ENCODE data around the gene UGT2B17.

The UGT2B17 gene

DNA sequence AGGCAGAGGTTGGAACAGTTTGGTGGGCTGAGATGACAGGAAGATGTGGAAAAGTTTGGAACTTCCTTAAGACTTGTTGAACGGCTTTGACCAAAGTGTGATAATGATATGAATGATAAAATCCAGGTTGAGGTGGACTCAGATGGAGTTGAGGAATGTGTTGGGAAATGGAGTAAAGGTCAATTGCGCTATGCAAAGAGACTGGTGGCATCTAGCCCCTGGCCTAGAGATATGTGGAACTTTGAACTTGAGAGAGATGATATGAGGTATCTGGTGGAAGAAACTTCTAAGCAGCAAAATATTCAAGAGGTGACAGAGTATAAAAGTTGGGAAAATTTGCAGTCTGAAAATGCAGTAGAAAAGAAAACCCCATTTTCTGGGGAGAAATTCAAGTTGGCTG, 21.4 kb upstream of the UGT2B17 start:
- no peak overlapping the region for H3K4me3 ChIP-seq (ENCODE audit: low read depth, low read length)
- TF ChIP-seq, protein P1, sequence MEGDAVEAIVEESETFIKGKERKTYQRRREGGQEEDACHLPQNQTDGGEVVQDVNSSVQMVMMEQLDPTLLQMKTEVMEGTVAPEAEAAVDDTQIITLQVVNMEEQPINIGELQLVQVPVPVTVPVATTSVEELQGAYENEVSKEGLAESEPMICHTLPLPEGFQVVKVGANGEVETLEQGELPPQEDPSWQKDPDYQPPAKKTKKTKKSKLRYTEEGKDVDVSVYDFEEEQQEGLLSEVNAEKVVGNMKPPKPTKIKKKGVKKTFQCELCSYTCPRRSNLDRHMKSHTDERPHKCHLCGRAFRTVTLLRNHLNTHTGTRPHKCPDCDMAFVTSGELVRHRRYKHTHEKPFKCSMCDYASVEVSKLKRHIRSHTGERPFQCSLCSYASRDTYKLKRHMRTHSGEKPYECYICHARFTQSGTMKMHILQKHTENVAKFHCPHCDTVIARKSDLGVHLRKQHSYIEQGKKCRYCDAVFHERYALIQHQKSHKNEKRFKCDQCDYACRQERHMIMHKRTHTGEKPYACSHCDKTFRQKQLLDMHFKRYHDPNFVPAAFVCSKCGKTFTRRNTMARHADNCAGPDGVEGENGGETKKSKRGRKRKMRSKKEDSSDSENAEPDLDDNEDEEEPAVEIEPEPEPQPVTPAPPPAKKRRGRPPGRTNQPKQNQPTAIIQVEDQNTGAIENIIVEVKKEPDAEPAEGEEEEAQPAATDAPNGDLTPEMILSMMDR (IDR thresholded peaks at IDR 0.05; ENCODE audit: low read depth, low read length, missing control alignments), result no peak
- no peak for DNase-seq (ENCODE audit: low read depth)

DNA sequence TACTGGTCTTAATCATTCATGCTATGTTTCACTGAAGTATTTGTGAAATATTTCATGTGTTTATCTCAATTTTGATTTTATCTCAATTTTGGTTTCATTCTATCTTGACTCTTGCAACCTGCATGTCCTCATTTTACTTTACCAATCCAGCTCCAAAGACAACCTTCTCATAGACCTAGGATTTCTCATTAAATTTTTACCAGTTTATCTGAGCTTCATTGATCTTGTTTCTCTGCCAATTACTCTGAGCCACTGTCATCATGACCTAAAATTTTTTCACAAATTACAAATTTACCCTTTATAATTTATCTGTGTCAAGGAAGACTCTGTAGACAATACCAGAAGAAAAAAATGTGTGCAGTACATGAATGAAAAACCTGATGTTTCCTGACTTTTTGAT, 18.6 kb upstream of the UGT2B17 start:
- TF ChIP-seq, protein P1 (IDR thresholded peaks at IDR 0.05; ENCODE audit: low read depth, low read length, missing control alignments), result no peak
- no peak overlapping the region for H3K4me3 ChIP-seq (ENCODE audit: low read depth, low read length)
- DNase-seq (ENCODE audit: low read depth), result no peak

DNA sequence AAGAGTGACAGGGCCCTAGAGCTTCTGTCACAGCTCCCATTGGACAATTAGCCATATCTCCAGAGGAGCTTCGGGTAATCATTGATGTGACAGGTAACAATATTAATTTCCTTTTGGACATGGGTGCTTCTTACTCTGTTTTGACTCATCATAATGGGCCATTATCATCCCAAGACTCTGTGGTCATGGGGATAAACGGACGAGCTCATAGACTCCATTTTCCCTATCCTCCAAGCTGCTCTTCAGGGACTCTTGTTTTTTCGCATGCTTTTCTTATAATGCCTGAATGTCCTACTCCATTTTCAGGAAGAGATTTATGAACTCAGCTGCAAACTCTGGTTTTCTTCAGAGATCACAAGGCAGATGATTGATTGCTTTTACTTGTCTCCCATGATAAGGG, 17.0 kb upstream of the UGT2B17 start:
- DNase-seq (ENCODE audit: low read depth), result no peak
- TF ChIP-seq, protein P1 (IDR thresholded peaks at IDR 0.05; ENCODE audit: low read depth, low read length, missing control alignments), result no peak
- no peak overlapping the region for H3K4me3 ChIP-seq (ENCODE audit: low read depth, low read length)

DNA sequence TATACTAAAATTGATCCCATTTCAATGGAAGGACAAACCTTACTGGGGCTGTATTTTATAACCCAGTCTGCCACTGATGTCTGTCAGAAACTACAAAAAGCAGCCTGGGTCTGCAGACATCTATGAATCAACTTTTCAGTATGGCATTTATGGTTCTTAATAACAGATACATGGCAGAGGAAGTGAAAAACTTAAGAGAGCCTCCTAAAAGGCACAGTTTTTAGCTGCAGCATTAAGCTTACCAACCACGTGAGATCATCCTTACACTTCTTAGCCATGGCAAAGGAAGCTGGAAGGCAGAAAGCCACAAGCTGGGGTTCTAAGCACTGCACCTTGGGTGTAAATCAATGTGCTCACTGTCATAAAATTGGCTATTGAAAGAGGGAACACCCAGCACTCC, 16.6 kb upstream of the UGT2B17 start:
- TF ChIP-seq, protein P1 (IDR thresholded peaks at IDR 0.05; ENCODE audit: low read depth, low read length, missing control alignments), result no peak
- no peak overlapping the region for H3K4me3 ChIP-seq (ENCODE audit: low read depth, low read length)
- DNase-seq (ENCODE audit: low read depth), result no peak

DNA sequence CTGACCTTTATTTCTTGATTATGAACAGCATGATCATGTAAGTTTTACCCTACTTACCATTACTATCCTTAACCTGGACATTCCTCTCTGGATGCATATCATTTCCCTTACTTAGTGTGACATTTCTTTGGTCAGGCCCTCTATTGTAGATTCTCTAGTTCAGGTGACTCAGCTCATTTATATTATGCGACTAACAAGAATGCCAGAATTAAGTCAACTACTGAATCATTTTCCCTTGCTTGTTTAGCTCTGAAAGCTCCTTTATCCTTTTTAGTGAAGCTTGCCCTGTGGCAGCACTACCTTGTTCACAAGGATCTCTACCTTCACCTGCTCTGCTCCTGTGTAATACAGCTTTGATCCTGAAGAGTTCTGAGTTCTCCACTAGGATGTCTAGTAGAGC, 15.1 kb upstream of the UGT2B17 start:
- DNase-seq (ENCODE audit: low read depth), result no peak
- no peak overlapping the region for H3K4me3 ChIP-seq (ENCODE audit: low read depth, low read length)
- TF ChIP-seq, protein P1 (IDR thresholded peaks at IDR 0.05; ENCODE audit: low read depth, low read length, missing control alignments), result no peak

DNA sequence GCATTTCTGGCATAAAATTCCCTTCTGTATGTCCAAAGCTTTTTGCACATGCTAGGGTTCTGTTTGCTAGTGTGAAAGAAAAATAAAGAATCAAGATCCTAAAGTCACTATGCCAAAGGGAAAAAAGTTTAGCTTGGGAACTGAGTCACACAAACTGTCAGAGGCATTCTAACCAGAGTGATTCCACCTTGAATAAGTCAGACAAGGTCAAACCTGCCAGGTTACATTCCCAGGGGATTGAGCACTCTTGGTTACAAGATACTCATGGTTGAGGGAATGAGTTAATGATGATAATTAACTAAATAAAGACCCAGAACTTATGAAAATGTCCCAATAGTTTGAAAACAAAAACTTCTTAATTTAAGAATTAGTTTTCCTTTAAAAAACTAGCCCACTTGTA, 13.7 kb upstream of the UGT2B17 start:
- DNase-seq (ENCODE audit: low read depth), result no peak
- TF ChIP-seq, protein P1 (IDR thresholded peaks at IDR 0.05; ENCODE audit: low read depth, low read length, missing control alignments), result no peak

DNA sequence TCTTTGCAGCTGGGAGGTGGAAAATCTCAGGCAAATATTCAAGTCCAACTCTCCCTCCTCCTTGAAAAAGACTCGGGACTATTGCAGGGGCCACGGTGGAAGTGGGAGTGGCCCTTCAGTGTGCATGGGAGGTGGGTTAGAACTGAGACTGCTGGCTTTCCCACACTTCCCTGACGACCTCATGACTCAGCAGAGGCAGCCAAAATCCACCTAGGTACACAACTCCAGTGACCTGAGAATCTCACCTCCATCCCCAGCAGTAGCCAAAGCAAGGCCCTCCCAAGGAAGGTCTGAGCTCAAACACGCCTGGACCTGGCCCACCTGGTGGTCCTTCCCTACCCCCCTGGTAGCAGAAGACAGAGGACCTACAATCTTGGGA, 6.2 kb upstream of the UGT2B17 start:
- DNase-seq (ENCODE audit: low read depth), result no peak
- H3K4me3 ChIP-seq (ENCODE audit: low read depth, low read length), result no peak overlapping the region
- TF ChIP-seq, protein P1 (IDR thresholded peaks at IDR 0.05; ENCODE audit: low read depth, low read length, missing control alignments), result no peak

More for the DNA sequence above, 13.7 kb upstream of the UGT2B17 start:
- no peak overlapping the region for H3K4me3 ChIP-seq (ENCODE audit: low read depth, low read length)

Data from GM12864 (cell line).